ENCODE results near the gene PEMT.
A peak's percentile ranks its signal among the peaks of the same experiment; 100 is the strongest.
"Not testable (repeated sequence)": the region's sequence is repeated elsewhere in the genome, so short reads cannot be mapped to it uniquely, and the experiment has no call there.

The PEMT gene

GRCh38 chr17:17485420-17485819, 106.1 kb downstream of the PEMT start:
- DNase-seq (ENCODE audit: low spot score), result no peak

GRCh38 chr17:17484451-17484899, 107.0 kb downstream of the PEMT start:
- no peak for DNase-seq (ENCODE audit: low spot score)

DNA sequence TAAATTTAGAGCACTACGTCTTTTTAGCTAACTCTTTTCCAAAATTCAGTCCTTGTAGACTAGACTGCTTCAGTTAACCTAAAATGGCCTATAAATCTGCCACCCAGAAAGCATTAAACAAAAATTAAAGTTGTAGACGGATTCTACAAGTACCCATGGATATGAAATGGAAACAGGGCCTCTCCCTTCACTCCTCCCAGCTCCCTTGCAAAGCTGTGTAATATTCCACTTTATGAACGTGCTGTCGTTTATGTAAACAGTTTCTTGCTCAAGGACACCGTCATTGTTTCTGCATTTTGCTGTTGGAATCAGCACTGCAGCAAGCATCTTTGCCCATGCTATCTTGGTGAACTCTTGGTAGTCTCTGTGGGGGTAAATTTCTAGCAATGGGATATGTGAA, 109.6 kb downstream of the PEMT start:
- DNase-seq (ENCODE audit: low spot score), result no peak

GRCh38 chr17:17480593-17481148, 110.8 kb downstream of the PEMT start:
- DNase-seq (ENCODE audit: low spot score), result no peak

DNA sequence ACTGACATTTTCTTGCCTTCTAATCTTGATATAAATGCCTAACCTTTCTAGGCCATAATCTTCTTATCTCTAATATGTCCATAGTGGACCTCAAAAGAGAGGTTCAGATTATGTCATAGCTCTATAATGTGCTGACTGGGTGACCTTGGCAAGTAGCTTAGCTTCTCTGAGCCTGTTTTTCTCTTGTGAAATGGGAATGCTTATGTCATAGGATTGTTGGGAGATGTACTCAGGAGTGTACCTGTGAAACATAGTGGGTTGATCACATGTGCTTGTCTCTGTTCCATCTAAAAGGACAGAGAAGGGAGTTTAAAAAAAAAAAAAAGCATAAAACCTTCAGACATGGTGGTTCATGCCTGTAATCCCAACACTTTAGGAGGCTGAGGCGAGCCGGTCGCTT, 112.3 kb downstream of the PEMT start:
- DNase-seq (ENCODE audit: low spot score), result no peak

DNA sequence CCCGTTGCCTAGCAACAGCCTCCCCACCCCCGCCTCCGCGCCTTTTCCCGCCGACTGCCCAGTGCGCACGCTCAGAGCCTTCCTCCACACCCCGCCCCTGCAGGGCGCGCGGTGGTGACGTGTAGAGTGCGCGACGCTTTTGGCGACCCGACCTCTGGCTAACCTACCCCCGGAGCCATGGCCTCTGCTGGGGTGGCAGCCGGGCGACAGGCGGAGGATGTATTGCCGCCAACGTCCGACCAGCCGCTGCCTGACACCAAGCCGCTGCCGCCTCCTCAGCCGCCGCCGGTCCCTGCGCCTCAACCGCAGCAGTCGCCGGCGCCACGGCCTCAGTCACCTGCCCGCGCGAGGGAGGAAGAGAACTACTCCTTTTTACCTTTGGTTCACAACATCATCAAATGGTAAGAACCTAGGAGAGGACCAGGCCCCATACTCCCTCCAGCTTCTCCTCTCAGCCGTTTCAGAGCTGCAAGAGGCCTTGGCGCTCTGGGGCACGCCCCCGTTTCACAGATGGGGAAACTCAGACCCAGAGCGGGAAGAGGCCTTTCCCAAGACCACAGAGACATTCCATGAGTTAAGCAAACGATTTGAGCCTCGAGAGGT, 114.5 kb downstream of the PEMT start, which contains the start of gene MED9:
MED9 (plus strand) TSS at position 136 of the 603 bp plus-strand sequence; CDS start at position 178, 42 bp downstream.
- DNase-seq (ENCODE audit: low spot score), result peak; percentile 95

- no peak for DNase-seq (ENCODE audit: low spot score)
Measured at GRCh38 chr17:17474341-17474740, 117.2 kb downstream of the PEMT start.

GRCh38 chr17:17472333-17472920, 119.1 kb downstream of the PEMT start:
- no peak for DNase-seq (ENCODE audit: low spot score)

- DNase-seq (ENCODE audit: low spot score), result no peak
Measured at GRCh38 chr17:17469996-17470395, 121.5 kb downstream of the PEMT start.

DNA sequence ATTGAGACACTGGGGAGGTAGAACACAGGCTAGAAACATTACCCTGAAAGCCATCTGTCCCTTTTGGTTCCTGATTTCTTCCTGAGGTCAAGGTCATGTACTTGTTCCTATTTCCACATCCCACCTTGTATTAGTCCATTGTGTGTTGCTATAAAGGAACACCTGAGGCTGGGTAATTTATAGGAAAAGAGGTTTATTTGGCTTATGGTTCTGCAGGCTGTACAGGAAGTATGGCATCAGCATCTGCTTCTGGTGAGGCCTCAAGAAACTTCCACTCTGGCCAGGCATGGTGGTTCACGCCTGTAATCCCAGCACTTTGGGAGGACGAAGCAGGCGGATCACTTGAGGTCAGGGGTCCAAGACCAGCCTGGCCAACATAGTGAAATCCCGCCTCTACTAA, 122.2 kb downstream of the PEMT start:
- DNase-seq (ENCODE audit: low spot score), result no peak

- no peak for DNase-seq (ENCODE audit: low spot score)
Measured at GRCh38 chr17:17468217-17469010, 123.1 kb downstream of the PEMT start.

- no peak for DNase-seq (ENCODE audit: low spot score)
Measured at GRCh38 chr17:17467720-17468119, 123.8 kb downstream of the PEMT start.

DNA sequence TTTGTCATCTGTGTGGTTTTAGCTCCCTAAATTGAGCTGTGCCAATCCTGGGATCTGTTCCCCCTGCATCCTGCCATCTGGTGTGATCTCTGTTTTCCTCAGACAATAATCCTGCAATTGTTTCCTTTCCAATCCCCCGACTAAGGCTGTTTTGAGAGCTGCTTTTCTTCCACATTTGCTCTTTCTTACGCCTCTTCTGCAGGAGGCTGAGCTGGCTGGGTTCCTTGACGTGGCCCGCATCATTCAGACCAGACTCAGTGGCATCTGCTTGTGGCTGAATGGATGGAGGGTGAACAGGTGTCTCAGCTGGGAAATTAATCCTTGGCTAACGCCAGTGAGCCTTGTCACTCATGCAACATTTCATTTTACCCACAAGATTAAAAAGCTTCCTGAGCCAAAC, 124.5 kb downstream of the PEMT start:
- DNase-seq (ENCODE audit: low spot score), result peak; percentile 45

- no peak for DNase-seq (ENCODE audit: low spot score)
Measured at GRCh38 chr17:17466511-17466910, 125.0 kb downstream of the PEMT start.

GRCh38 chr17:17465878-17466277, 125.6 kb downstream of the PEMT start:
- not testable (repeated sequence) for DNase-seq (ENCODE audit: low spot score)

DNA sequence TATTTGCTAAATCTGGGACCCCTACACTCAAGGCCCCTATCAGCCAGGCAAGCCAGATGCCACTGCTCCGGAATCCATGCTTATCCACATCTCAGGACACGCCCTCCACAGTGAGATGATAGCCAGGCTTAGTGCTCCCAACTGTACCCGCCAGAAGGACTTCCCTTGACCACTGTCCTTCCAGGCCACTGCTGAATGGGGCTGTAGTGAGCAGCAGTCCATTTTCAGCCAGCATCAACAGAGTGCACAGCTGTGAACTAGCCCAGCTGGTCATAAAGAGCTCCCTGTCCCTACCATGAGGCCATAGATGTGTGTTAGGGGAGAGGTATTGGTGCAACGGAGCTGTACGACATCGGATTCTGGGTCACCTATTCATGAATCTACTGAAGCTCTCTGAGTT, 127.7 kb downstream of the PEMT start:
- DNase-seq (ENCODE audit: low spot score), result no peak

- no peak for DNase-seq (ENCODE audit: low spot score)
Measured at GRCh38 chr17:17462048-17462824, 129.3 kb downstream of the PEMT start.

- DNase-seq (ENCODE audit: low spot score), result no peak
Measured at GRCh38 chr17:17460038-17460437, 131.5 kb downstream of the PEMT start.

DNA sequence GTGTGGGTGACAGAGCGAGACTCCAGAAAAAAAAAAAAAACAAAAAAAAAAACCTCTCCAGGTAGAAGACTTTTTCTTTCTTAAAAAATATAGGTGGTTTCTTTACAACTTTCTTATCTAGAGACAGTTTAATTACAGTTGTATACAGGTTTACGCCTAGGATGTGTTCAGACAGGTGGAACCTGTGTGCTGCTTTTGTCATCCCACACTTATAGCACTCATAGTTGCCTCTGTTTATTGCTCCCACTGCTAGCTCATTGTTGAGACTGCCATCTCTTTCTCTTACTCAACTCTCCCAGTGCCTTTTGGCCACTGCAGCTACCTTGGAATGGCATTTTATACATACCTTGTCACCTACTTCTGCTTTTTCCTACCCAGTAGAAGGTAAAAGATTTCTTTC, 133.8 kb downstream of the PEMT start:
- no peak for DNase-seq (ENCODE audit: low spot score)

GRCh38 chr17:17456251-17456650, 135.3 kb downstream of the PEMT start:
- DNase-seq (ENCODE audit: low spot score), result no peak
